ENCODE data around the gene SMG6. TPM values are rescaled to one million over a fixed set of nuclear protein-coding genes. Genes with fewer than 3 reads are reported as not detected.

Gene SMG6
- total and polyA plus RNA-seq, 2 of the 13 experiments (the other 11 are each of a cell fraction or from before 2014, with no cell fraction given): 4.6 to 14.6 TPM

DNA sequence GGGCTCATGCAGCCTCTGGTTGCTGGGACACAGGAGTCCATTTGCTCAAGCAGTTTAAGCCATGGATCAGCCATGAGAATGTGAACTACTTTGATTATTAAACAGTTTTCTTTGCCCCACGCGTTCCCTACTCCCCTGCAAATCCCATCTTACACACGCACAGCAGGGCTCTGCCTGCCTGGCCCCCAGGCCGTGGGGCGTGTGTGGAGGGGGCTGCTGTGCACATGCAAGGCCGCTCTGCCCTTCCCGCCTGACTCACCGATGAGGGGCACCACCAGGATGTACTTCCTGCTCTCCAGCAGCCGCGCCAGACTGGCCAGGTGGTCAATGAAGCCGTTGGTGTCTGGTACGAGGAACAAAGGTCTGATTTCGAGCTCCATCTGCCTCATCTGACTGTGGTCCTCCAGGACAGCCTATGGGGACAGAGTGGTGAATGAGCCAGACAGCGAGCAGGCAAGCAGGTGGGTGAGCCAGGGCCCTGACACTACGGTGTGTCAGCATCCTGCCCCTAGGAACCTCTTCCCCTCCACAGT lies 235.0 kb downstream of the SMG6 start:
- 97% methylated on average over 15 of the region's 15 CpGs for WGBS (ENCODE audit: low lambda C conversion rate)
- POLR2A ChIA-PET: no interaction called here
- Histone ChIP-seq H3K27me3 (ENCODE audit: control insufficient read depth in 1 of 2, insufficient read depth in 2 of 2, low read length in 2 of 2) (no peaks in the 10 kb centered on the region), H3K9ac (ENCODE audit: insufficient read depth, low read depth, low read length) (no peak overlapping the region), H3K4me2 (ENCODE audit: low read depth, low read length) (no peak overlapping the region), H3K4me3 (replicated peaks in 1 of 3; ENCODE audit: insufficient read depth in 1 of 3, low read depth in 2 of 3, low read length in 3 of 3) (no peak overlapping the region), H3K4me1 (ENCODE audit: insufficient read depth, low read length) (peaks cover 38% of the 10 kb centered on the region), H3K9me3 (ENCODE audit: low read length) (no peaks in the 10 kb centered on the region), H2AFZ (ENCODE audit: low read length) (no peak overlapping the region), H3K27ac (ENCODE audit: extremely low read length, insufficient read depth, low read length) (no peak overlapping the region), H4K20me1 (ENCODE audit: insufficient read depth, low read length) (no peaks in the 10 kb centered on the region), H3K79me2 (ENCODE audit: insufficient read depth, low read length) (no peaks in the 10 kb centered on the region), H3K36me3 (replicated peaks in 1 of 2; ENCODE audit: control insufficient read depth in 1 of 2, insufficient read depth in 2 of 2, low read length in 2 of 2) (peaks cover 15 to 31% of the 10 kb centered on the region in 2 experiments)
- BruUV-seq (replicated peaks): no TSS peak
- DNase-seq (ENCODE audit: low spot score) (no peak), FAIRE-seq (no peak), ATAC-seq (no peak)
- CTCF ChIA-PET (ENCODE audit: low intra/inter-chr PET ratio, low total read pairs): no interaction called here
- no peak for TF ChIP-seq KLF15 (CRISPR knock-in tag; IDR thresholded peaks at IDR 0.05; ENCODE audit: borderline replicate concordance)
- TF ChIP-seq BORCS8-MEF2B (CRISPR knock-in tag; IDR thresholded peaks at IDR 0.05): no peak
- TF ChIP-seq NFRKB (IDR thresholded peaks at IDR 0.05): no peak
- TF ChIP-seq HOXA3 (CRISPR knock-in tag; IDR thresholded peaks at IDR 0.05): no peak
- TF ChIP-seq RFXANK (CRISPR knock-in tag; IDR thresholded peaks at IDR 0.05): no peak
- no peak for TF ChIP-seq ZSCAN30 (CRISPR knock-in tag; IDR thresholded peaks at IDR 0.05)
- no peak for TF ChIP-seq TRIM22 (IDR thresholded peaks at IDR 0.05)
- in situ Hi-C loops (cut with HindIII; ENCODE audit: extremely low pct_ligation_motif_present, low pct_unique_long_range_greater_than_20kb): no loop called here
- intact Hi-C loops (cut with micrococcal nuclease; ENCODE audit: unreplicated experiment): no loop called here

- no peak overlapping the region for H3K27ac ChIP-seq (ENCODE audit: extremely low read length, insufficient read depth, low read length)
Observed at GRCh38 chr17:2068031-2068518, 235.5 kb downstream of the SMG6 start.

More at GRCh38 chr17:2068031-2068518, 235.5 kb downstream of the SMG6 start:
- Histone ChIP-seq H3K36me3 (replicated peaks in 1 of 2; ENCODE audit: control insufficient read depth in 1 of 2, insufficient read depth in 2 of 2, low read length in 2 of 2) (peaks cover 15 to 33% of the 10 kb centered on the region in 2 experiments), H3K4me2 (ENCODE audit: low read depth, low read length) (no peak overlapping the region), H4K20me1 (ENCODE audit: insufficient read depth, low read length) (no peaks in the 10 kb centered on the region), H2AFZ (ENCODE audit: low read length) (no peak overlapping the region), H3K79me2 (ENCODE audit: insufficient read depth, low read length) (no peaks in the 10 kb centered on the region), H3K4me1 (ENCODE audit: insufficient read depth, low read length) (peaks cover 38% of the 10 kb centered on the region), H3K27me3 (ENCODE audit: control insufficient read depth in 1 of 2, insufficient read depth in 2 of 2, low read length in 2 of 2) (no peaks in the 10 kb centered on the region), H3K9me3 (ENCODE audit: low read length) (no peaks in the 10 kb centered on the region), H3K4me3 (replicated peaks in 1 of 3; ENCODE audit: insufficient read depth in 1 of 3, low read depth in 2 of 3, low read length in 3 of 3) (no peak overlapping the region), H3K9ac (ENCODE audit: insufficient read depth, low read depth, low read length) (no peak overlapping the region)
- POLR2A ChIA-PET: no interaction called here
- FAIRE-seq (no peak), DNase-seq (ENCODE audit: low spot score) (no peak), ATAC-seq (no peak)
- intact Hi-C loops (cut with micrococcal nuclease; ENCODE audit: unreplicated experiment) (no loop called here), in situ Hi-C loops (cut with HindIII; ENCODE audit: extremely low pct_ligation_motif_present, low pct_unique_long_range_greater_than_20kb) (no loop called here)
- no TSS peak for BruUV-seq (replicated peaks)
- CTCF ChIA-PET (ENCODE audit: low intra/inter-chr PET ratio, low total read pairs): no interaction called here
- 94% methylated on average over 3 of the region's 6 CpGs for WGBS (ENCODE audit: low lambda C conversion rate)
- TF ChIP-seq ZNF614 (CRISPR knock-in tag; IDR thresholded peaks at IDR 0.05; ENCODE audit: borderline replicate concordance) (no peak), KDM1A (CRISPR knock-in tag; IDR thresholded peaks at IDR 0.05) (no peak), THAP11 (CRISPR knock-in tag; IDR thresholded peaks at IDR 0.05) (no peak), HHEX (CRISPR knock-in tag; IDR thresholded peaks at IDR 0.05) (no peak), TEAD3 (CRISPR knock-in tag; optimal IDR thresholded peaks at IDR 0.05; ENCODE audit: borderline replicate concordance) (no peak), MYC (CRISPR knock-in tag; IDR thresholded peaks at IDR 0.05; ENCODE audit: borderline replicate concordance) (no peak), PCBP2 (optimal IDR thresholded peaks at IDR 0.05; ENCODE audit: low read depth, low read length, poor library complexity, severe bottlenecking) (no peak), RCOR2 (CRISPR knock-in tag; IDR thresholded peaks at IDR 0.05) (no peak), FOXJ3 (CRISPR knock-in tag; IDR thresholded peaks at IDR 0.05; ENCODE audit: borderline replicate concordance) (no peak), CCDC6 (CRISPR knock-in tag; IDR thresholded peaks at IDR 0.05) (no peak), MTF1 (CRISPR knock-in tag; IDR thresholded peaks at IDR 0.05) (no peak), NFYC (CRISPR knock-in tag; IDR thresholded peaks at IDR 0.05) (no peak)
- TF ChIP-seq, protein P1, sequence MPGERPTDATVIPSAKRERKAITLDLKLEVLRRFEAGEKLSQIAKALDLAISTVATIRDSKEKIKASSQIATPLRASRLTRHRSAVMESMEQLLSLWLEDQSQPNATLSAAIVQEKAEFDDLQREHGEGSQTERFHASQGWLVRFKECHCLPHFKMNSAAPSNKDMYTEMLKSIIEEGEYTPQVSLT (CRISPR knock-in tag; IDR thresholded peaks at IDR 0.05; ENCODE audit: borderline replicate concordance, low read depth): no peak
- TF ChIP-seq, protein P2, sequence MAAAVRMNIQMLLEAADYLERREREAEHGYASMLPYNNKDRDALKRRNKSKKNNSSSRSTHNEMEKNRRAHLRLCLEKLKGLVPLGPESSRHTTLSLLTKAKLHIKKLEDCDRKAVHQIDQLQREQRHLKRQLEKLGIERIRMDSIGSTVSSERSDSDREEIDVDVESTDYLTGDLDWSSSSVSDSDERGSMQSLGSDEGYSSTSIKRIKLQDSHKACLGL (CRISPR knock-in tag; IDR thresholded peaks at IDR 0.05): no peak

Measured in HepG2 (cell line).